Chondrocyte (in vitro differentiated cells): Measurements from ENCODE around the gene ACCSL. TPM values are rescaled to one million over a fixed set of nuclear protein-coding genes. Genes with fewer than 3 reads are reported as not detected.
A peak's percentile ranks its signal among the peaks of the same experiment; 100 is the strongest.

ENCODE experiments used
- DNase-seq: peaks from one replicate; pipeline ENCODE4 v3.0.0; 2021; ENCODE audit warnings: mixed read lengths, low spot score
- H3K27ac Mint-ChIP-seq: one replicate; pipeline ENCODE4 v1.8.0; 2021; ENCODE audit warnings: mild to moderate bottlenecking, moderate library complexity, mixed read lengths; ENCODE audit not compliant: unreplicated experiment
- H3K27me3 Mint-ChIP-seq: 2 replicates; pipeline ENCODE4 v1.8.0; 2021; ENCODE audit warnings: low read depth, mixed read lengths
- H3K36me3 Mint-ChIP-seq: 2 replicates; pipeline ENCODE4 v1.8.0; 2021; ENCODE audit warnings: low read depth, mixed read lengths
- H3K4me1 Mint-ChIP-seq: 2 replicates; pipeline ENCODE4 v1.8.0; 2021; ENCODE audit warnings: low read depth, mild to moderate bottlenecking, mixed read lengths
- H3K4me3 Mint-ChIP-seq: one replicate; pipeline ENCODE4 v1.8.0; 2021; ENCODE audit warnings: mild to moderate bottlenecking, moderate library complexity, mixed read lengths; ENCODE audit not compliant: unreplicated experiment
- H3K9me3 Mint-ChIP-seq: 2 replicates; pipeline ENCODE4 v1.8.0; 2021; ENCODE audit warnings: low read depth, mixed read lengths
- CTCF ChIP-seq: fragments of 200-600 bp; sonication (generic); IDR thresholded peaks from 2 replicates; pipeline ENCODE4 v1.5.0; 2021; ENCODE audit warnings: antibody characterized with exemption, mild to moderate bottlenecking, moderate library complexity
- total RNA-seq: library from RNA; stranded (reverse); gene quantifications from 3 replicates; pipeline ENCODE4 v1.2.1, GENCODE V29; 2021

The ACCSL gene
- total RNA-seq, 1 donor from 2014 or later = not detected

GRCh38 chr11:44104481-44105294, 56.9 kb downstream of the ACCSL start:
- no peaks in the 10 kb centered on the region for H3K9me3 Mint-ChIP-seq
- TF ChIP-seq CTCF = peak; percentile 16
- no peaks in the 10 kb centered on the region for H3K27me3 Mint-ChIP-seq
- peaks cover 7% of the 10 kb centered on the region for H3K36me3 Mint-ChIP-seq
- H3K27ac Mint-ChIP-seq = no peak overlapping the region
- DNase-seq = no peak
- no peaks in the 10 kb centered on the region for H3K4me1 Mint-ChIP-seq
- H3K4me3 Mint-ChIP-seq = no peak overlapping the region

- H3K9me3 Mint-ChIP-seq = no peaks in the 10 kb centered on the region
- peaks cover 5% of the 10 kb centered on the region for H3K4me1 Mint-ChIP-seq
- H3K36me3 Mint-ChIP-seq = peaks cover 9% of the 10 kb centered on the region
- H3K27ac Mint-ChIP-seq = no peak overlapping the region
- no peak overlapping the region for H3K4me3 Mint-ChIP-seq
- no peaks in the 10 kb centered on the region for H3K27me3 Mint-ChIP-seq
- no peak for TF ChIP-seq CTCF
- DNase-seq = no peak
Measured at GRCh38 chr11:44108260-44108659, 60.5 kb downstream of the ACCSL start.

Other genes with a start within 250 kb of the ACCSL start
- gene ALKBH3, start 167.2 kb upstream of the ACCSL start, total RNA-seq = 20.1 to 26.5 TPM (median 25.5 TPM) in 3 replicates
- gene C11orf96, start 105.3 kb upstream of the ACCSL start, total RNA-seq = 1.9 to 33.4 TPM (median 31.9 TPM) in 3 replicates
- gene ACCS, start 18.3 kb downstream of the ACCSL start, total RNA-seq = 5.8 to 14.7 TPM (median 11.1 TPM) in 3 replicates
- gene EXT2, start 47.7 kb downstream of the ACCSL start, total RNA-seq = 106 to 116 TPM (median 108 TPM) in 3 replicates